Germinal center (tissue), 1 donor: ENCODE data around the gene MRI1.
"Not testable (repeated sequence)": the region's sequence is repeated elsewhere in the genome, so short reads cannot be mapped to it uniquely, and the experiment has no call there.

Source experiments
- DNase-seq: peaks from one replicate; pipeline ENCODE4 v3.0.0; 2012; ENCODE audit warnings: mixed read lengths, low spot score

MRI1 gene

GRCh38 chr19:13761423-13761822, 2.9 kb upstream of the MRI1 start:
- DNase-seq, result no peak

DNA sequence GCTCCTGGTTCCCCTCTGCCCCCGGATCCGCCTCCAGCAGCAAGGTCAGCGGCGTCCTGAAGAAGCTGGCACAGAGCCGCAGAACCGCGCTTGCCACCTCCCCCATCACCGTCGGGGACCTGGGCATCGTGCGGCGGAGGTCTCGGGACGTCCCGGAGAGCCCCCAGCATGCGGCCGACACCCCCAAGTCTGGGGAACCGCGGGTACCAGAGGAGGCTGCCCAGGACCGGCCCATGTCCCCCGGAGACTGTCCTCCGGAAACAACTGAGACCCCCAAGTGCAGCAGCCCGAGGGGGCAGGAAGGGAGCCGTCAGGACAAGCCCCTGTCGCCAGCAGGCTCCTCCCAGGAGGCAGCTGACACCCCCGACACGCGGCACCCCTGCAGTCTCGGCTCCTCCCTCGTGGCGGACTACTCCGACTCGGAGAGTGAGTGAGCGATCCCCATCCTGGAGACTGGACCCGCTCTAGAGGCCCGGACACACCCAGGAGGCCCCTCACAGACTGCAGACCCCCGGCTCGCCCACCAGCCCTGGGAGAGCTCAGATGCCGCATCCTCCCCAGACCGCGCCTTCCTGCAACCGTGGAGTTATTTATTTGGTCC, 1.6 kb upstream of the MRI1 start:
- no peak for DNase-seq

- DNase-seq, result no peak
Observed at GRCh38 chr19:13763265-13763664, 1.1 kb upstream of the MRI1 start.

DNA sequence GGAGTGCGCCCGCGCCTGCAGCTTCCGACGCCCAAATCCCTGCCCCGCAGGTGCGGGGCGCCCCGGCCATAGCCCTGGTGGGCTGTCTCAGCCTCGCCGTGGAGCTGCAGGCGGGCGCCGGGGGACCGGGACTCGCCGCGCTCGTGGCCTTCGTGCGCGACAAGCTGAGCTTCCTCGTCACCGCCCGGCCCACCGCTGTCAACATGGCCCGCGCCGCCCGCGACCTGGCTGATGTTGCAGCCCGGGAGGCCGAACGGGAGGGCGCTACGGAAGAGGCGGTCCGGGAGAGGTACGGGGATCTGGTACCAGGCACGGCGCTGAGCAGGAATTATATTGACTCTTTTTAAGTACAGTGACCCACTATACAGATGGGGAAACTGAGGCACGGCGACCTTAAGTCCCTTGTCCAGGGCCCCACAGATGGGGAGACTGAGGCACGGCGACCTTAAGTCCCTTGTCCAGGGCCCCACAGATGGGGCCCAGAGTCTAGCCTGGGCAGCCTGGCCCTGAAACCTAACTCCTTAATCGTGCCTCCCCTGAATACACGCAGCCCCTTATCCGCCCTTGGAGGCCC, 586 bp downstream of the MRI1 start:
- DNase-seq, result peak; percentile 51

DNA sequence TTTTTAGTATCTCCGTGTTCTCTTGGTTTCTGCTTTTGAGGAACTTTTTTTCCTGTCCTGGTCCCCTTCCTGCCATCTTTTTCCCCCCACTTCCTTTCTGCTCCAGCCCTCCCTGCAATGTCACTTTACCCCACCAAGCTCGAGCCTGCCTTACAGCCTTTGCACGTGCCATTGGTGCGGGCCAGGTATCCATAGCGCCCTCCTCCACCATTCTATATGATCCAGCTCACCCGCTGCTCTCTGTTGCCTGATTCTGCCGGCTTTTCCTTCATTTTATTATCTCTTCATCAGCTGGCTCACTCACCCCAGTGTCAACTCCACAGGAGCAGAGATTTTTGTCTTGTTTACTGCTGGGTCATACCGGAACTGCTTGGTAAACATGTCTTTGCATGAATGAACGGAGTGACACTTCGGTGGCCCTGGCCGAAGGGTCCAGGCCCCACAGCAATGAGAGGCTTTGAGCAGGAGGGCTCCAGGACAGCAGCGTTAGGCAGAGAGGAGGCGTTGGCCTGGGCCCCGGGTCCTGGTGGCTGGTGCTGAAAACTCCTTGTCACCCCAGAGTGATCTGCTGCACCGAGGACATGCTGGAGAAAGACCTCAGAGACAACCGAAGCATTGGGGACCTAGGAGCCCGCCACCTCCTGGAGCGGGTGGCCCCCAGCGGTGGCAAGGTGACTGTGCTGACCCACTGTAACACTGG, 1.2 kb downstream of the MRI1 start:
- DNase-seq, result no peak

GRCh38 chr19:13766095-13766481, 1.8 kb downstream of the MRI1 start:
- no peak for DNase-seq

- no peak for DNase-seq
Observed at GRCh38 chr19:13768510-13768909, 4.2 kb downstream of the MRI1 start.

DNA sequence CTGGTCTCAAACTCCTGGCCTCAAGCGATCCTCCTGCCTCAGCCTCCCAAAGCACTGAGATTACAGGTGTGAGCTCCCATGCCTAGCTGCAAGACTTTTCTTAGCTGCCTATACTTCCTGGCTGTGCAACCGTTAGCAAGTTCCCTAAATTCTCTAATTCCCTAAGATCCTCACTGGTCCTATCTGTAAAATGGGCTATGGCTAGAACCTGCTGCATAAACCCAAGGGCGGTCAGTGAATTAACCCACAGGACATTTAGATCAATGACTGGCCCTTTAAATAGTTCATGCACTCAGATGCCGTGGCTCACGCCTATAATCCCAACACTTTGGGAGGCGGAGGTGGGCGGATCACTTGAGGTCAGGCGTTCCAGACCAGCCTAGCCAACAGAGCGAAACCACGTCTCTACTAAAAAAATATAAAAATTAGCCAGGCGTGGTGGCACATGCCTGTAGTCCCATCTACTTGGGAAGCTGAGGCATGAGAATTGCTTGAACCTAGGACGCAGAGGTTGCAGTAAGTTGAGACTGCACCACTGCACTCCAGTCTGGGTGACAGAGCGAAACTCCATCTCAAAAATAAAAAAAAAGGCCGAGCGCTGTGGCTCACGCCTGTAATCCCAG, 5.8 kb downstream of the MRI1 start:
- DNase-seq, result no peak

DNA sequence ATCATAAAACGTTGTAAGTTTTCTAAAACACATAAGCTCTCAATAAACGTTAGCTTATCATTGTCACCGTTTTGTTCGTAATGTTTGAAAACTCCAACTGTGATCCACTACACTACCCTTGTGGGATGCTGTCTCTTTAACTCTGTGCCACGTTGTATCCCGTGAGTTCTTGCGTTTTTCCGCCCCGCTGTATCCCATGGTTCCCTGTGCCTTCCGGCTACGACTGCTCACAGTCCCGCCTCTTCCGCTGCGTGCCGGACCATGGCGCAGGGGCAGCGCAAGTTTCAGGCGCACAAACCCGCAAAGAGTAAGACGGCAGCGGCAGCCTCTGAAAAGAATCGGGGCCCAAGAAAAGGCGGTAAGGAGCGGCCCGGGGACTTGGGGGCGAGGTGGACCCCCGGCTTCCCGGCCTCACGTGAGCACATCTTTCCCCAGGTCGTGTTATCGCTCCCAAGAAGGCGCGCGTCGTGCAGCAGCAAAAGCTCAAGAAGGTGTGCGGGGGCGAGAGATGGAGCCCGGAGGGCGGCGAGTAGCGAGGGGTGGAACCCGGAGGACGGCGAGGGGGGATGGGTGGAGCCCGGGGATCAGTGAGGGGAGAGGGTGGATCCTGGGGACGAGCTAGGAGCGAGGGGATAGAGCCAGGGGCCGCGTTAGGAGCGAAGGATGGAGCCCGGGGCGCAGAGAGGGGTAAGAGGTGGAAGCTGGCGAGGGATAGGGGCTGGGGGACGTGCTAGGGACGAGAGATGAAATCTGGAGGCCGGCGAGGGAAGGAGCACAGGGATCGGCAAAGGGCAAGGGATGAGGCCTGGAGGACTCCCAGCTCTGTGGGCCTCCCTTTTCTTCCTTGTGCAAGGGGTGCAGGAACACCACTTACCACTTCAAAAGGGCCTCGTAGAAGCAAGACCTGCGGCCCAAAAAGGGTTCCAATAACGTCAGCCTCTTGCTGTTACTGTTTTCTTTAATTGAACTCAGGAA, 10.2 kb downstream of the MRI1 start, which contains the start of gene C19orf53:
Gene C19orf53, plus strand, starts transcription at position 240 of the 975 bp plus-strand sequence. Its CDS starts 22 bp downstream, at position 262.
- peak; percentile 92 for DNase-seq

GRCh38 chr19:13778398-13778797, 14.1 kb downstream of the MRI1 start:
- DNase-seq, result no peak

GRCh38 chr19:13778847-13779246, 14.5 kb downstream of the MRI1 start:
- no peak for DNase-seq

- not testable (repeated sequence) for DNase-seq
Observed at GRCh38 chr19:13779794-13780193, 15.5 kb downstream of the MRI1 start.

GRCh38 chr19:13781547-13781946, 17.2 kb downstream of the MRI1 start:
- DNase-seq, result no peak

GRCh38 chr19:13782537-13782936, 18.2 kb downstream of the MRI1 start:
- no peak for DNase-seq

- DNase-seq, result peak; percentile 60
Observed at GRCh38 chr19:13783565-13784500, 19.5 kb downstream of the MRI1 start.

GRCh38 chr19:13784731-13785452, 20.6 kb downstream of the MRI1 start:
- peak; percentile 61 for DNase-seq

- DNase-seq, result no peak
Observed at GRCh38 chr19:13788991-13789390, 24.7 kb downstream of the MRI1 start.

- DNase-seq, result no peak
Observed at GRCh38 chr19:13790354-13790753, 26.0 kb downstream of the MRI1 start.

- DNase-seq, result not testable (repeated sequence)
Observed at GRCh38 chr19:13793317-13793716, 29.0 kb downstream of the MRI1 start.

DNA sequence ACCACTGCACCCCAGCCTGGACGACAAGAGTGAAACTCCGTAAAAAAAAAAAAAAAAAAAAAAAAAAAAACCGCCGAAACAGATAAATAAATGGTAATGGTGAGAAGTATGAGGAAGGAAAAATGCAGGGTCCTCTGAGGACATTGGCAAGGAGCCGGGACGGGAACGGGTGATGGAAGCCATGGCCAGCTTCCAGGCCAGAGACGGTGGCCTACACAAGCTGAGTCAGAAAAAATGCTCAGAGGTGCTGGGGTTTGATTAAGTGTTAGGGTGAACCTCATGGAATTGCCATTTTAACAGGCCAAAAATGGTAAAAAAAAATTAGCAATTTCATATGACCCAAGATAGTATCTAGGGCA, 30.1 kb downstream of the MRI1 start:
- no peak for DNase-seq
